Esophagus (tissue), 2 donors: ENCODE measurements around the gene AGAP1. TPM values are rescaled to one million over a fixed set of nuclear protein-coding genes. Genes with fewer than 3 reads are reported as not detected.
A peak's percentile ranks its signal among the peaks of the same experiment; 100 is the strongest.

Experiments
- H3K27ac ChIP-seq, 2 donors: one replicate each; pipeline ENCODE4 v1.5.1; 2013; ENCODE audit warnings: low read depth in 2 of 2, mild to moderate bottlenecking in 2 of 2, inconsistent platforms in 1 of 2, low read length in 1 of 2, moderate library complexity in 1 of 2
- H3K27me3 ChIP-seq, 2 donors: one replicate each; pipeline ENCODE4 v1.6.1; 2013; ENCODE audit warnings: low read length in 2 of 2, control low read depth in 1 of 2, mild to moderate bottlenecking in 1 of 2; ENCODE audit not compliant: insufficient read depth in 2 of 2, control insufficient read depth in 1 of 2
- H3K36me3 ChIP-seq, 2 donors: one replicate each; pipeline ENCODE4 v1.6.1; 2013; ENCODE audit warnings: low read length in 1 of 2; ENCODE audit not compliant: control insufficient read depth in 2 of 2, insufficient read depth in 2 of 2
- H3K4me1 ChIP-seq, 2 donors: one replicate each; pipeline ENCODE4 v1.6.1; 2013; ENCODE audit warnings: low read length in 1 of 2; ENCODE audit not compliant: control insufficient read depth in 2 of 2, insufficient read depth in 2 of 2
- H3K4me3 ChIP-seq, 2 donors: one replicate each; pipeline ENCODE4 v1.5.1; 2013; ENCODE audit warnings: low read length in 2 of 2, mild to moderate bottlenecking in 2 of 2, low read depth in 1 of 2, moderate library complexity in 1 of 2
- H3K9me3 ChIP-seq, 2 donors: one replicate each; pipeline ENCODE4 v1.6.1; 2013; ENCODE audit warnings: mild to moderate bottlenecking in 2 of 2, low read depth in 1 of 2, low read length in 1 of 2, moderate library complexity in 1 of 2; ENCODE audit not compliant: control insufficient read depth in 2 of 2, insufficient read depth in 1 of 2
- WGBS, 2 donors: extraction: QIAGEN DNeasy Blood & Tissue Kit; methylation state at CpG; one replicate each; pipeline ENCODE4 v1.1.7; 2013; 5-methylcytosine and 5-hydroxymethylcytosine counted together
- polyA plus RNA-seq, 2 donors: library from polyadenylated mRNA; stranded (reverse); fragments of 200-250 nt; gene quantifications; one replicate each; pipeline ENCODE4 v1.2.3, GENCODE V29; 2013
- donor health status: healthy with polysubstance abuse.
- donor health status: Bipolar disorder and iron deficiency.

Gene AGAP1
- polyA plus RNA-seq, 2 donors: 4.9 TPM

GRCh38 chr2:235727891-235728799, 234.3 kb downstream of the AGAP1 start:
- Histone ChIP-seq H3K27ac (no peak overlapping the region), H3K4me1 (peaks cover 0 to 2% of the 10 kb centered on the region in 2 donors), H3K36me3 (no peaks in the 10 kb centered on the region), H3K4me3 (no peak overlapping the region), H3K9me3 (no peaks in the 10 kb centered on the region), H3K27me3 (no peaks in the 10 kb centered on the region)
- WGBS, 2 donors: 88 to 92% methylated on average over 17 of the region's 17 CpGs

GRCh38 chr2:235728800-235729556, 235.1 kb downstream of the AGAP1 start:
- Histone ChIP-seq H3K36me3 (no peaks in the 10 kb centered on the region), H3K4me1 (peaks cover 0 to 2% of the 10 kb centered on the region in 2 donors), H3K4me3 (no peak overlapping the region), H3K27ac (no peak overlapping the region), H3K27me3 (no peaks in the 10 kb centered on the region), H3K9me3 (no peaks in the 10 kb centered on the region)
- 83% methylated on average over 12 of the region's 12 CpGs for WGBS, 2 donors

GRCh38 chr2:235729557-235729947, 235.7 kb downstream of the AGAP1 start:
- no peaks in the 10 kb centered on the region for H3K27me3 ChIP-seq
- no peak overlapping the region for H3K27ac ChIP-seq
- H3K36me3 ChIP-seq: no peaks in the 10 kb centered on the region
- WGBS, 2 donors: 77 to 81% methylated on average over 4 of the region's 4 CpGs
- H3K4me1 ChIP-seq: no peaks in the 10 kb centered on the region
- no peaks in the 10 kb centered on the region for H3K9me3 ChIP-seq
- no peak overlapping the region for H3K4me3 ChIP-seq

GRCh38 chr2:235730115-235730514, 236.3 kb downstream of the AGAP1 start:
- Histone ChIP-seq H3K27me3 (no peaks in the 10 kb centered on the region), H3K36me3 (no peaks in the 10 kb centered on the region), H3K4me1 (no peaks in the 10 kb centered on the region), H3K9me3 (no peaks in the 10 kb centered on the region), H3K27ac (no peak overlapping the region), H3K4me3 (no peak overlapping the region)
- WGBS, 2 donors: 87 to 89% methylated on average over 7 of the region's 7 CpGs

- Histone ChIP-seq H3K4me1 (no peaks in the 10 kb centered on the region), H3K36me3 (no peaks in the 10 kb centered on the region), H3K27me3 (no peaks in the 10 kb centered on the region), H3K27ac (no peak overlapping the region), H3K9me3 (no peaks in the 10 kb centered on the region), H3K4me3 (no peak overlapping the region)
- WGBS, 2 donors: 80% methylated on average over 3 of the region's 3 CpGs
Measured at GRCh38 chr2:235733761-235734160, 239.9 kb downstream of the AGAP1 start.

GRCh38 chr2:235734168-235734567, 240.3 kb downstream of the AGAP1 start:
- WGBS, 2 donors: 80% methylated on average over 7 of the region's 7 CpGs
- no peak overlapping the region for H3K27ac ChIP-seq

GRCh38 chr2:235734688-235735231, 240.9 kb downstream of the AGAP1 start:
- WGBS, 2 donors: 81 to 90% methylated on average over 21 of the region's 21 CpGs
- H3K36me3 ChIP-seq: no peaks in the 10 kb centered on the region
- H3K4me1 ChIP-seq: no peaks in the 10 kb centered on the region
- H3K9me3 ChIP-seq: no peaks in the 10 kb centered on the region
- no peak overlapping the region for H3K4me3 ChIP-seq
- H3K27ac ChIP-seq: peak overlapping the region in 1 of 2 donors; percentile 49
- no peaks in the 10 kb centered on the region for H3K27me3 ChIP-seq

More at GRCh38 chr2:235734168-235734567, 240.3 kb downstream of the AGAP1 start:
- H3K9me3 ChIP-seq: no peaks in the 10 kb centered on the region
- H3K36me3 ChIP-seq: no peaks in the 10 kb centered on the region
- no peaks in the 10 kb centered on the region for H3K27me3 ChIP-seq
- no peaks in the 10 kb centered on the region for H3K4me1 ChIP-seq
- no peak overlapping the region for H3K4me3 ChIP-seq

GRCh38 chr2:235737396-235737795, 243.6 kb downstream of the AGAP1 start:
- no peaks in the 10 kb centered on the region for H3K36me3 ChIP-seq

GRCh38 chr2:235737840-235738239, 244.0 kb downstream of the AGAP1 start:
- WGBS, 2 donors: 94 to 95% methylated on average over 10 of the region's 10 CpGs
- H3K27ac ChIP-seq: no peak overlapping the region

More at GRCh38 chr2:235737396-235737795, 243.6 kb downstream of the AGAP1 start:
- Histone ChIP-seq H3K27me3 (no peaks in the 10 kb centered on the region), H3K9me3 (no peaks in the 10 kb centered on the region), H3K4me1 (no peaks in the 10 kb centered on the region), H3K27ac (no peak overlapping the region), H3K4me3 (no peak overlapping the region)
- 91 to 92% methylated on average over 10 of the region's 10 CpGs for WGBS, 2 donors

More at GRCh38 chr2:235737840-235738239, 244.0 kb downstream of the AGAP1 start:
- no peaks in the 10 kb centered on the region for H3K4me1 ChIP-seq
- no peaks in the 10 kb centered on the region for H3K9me3 ChIP-seq
- H3K36me3 ChIP-seq: no peaks in the 10 kb centered on the region
- H3K27me3 ChIP-seq: no peaks in the 10 kb centered on the region
- no peak overlapping the region for H3K4me3 ChIP-seq
